Muscle layer of duodenum (tissue), 2 donors: ENCODE measurements around the gene CYBC1.
A peak's percentile ranks its signal among the peaks of the same experiment; 100 is the strongest.

Experiments
- H3K27ac ChIP-seq: one replicate; pipeline ENCODE4 v1.7.0; 2013; ENCODE audit warnings: mild to moderate bottlenecking, low read length
- H3K27me3 ChIP-seq: one replicate; pipeline ENCODE4 v1.7.0; 2013; ENCODE audit warnings: low read depth, mild to moderate bottlenecking, control low read depth, low read length
- H3K36me3 ChIP-seq, 2 donors: one replicate each; pipeline ENCODE4 v1.7.0; 2013; ENCODE audit warnings: low read length in 2 of 2, control low read depth in 1 of 2, mild to moderate bottlenecking in 1 of 2; ENCODE audit not compliant: insufficient read depth in 2 of 2, control insufficient read depth in 1 of 2
- H3K4me1 ChIP-seq, 2 donors: one replicate each; pipeline ENCODE4 v1.7.0; 2013; ENCODE audit warnings: low read length in 2 of 2, mild to moderate bottlenecking in 2 of 2, control low read depth in 1 of 2, moderate library complexity in 1 of 2; ENCODE audit not compliant: insufficient read depth in 2 of 2, control insufficient read depth in 1 of 2
- H3K4me3 ChIP-seq, 2 donors: one replicate each; pipeline ENCODE4 v1.7.0; 2013; ENCODE audit warnings: low read length in 2 of 2, low read depth in 1 of 2, mild to moderate bottlenecking in 1 of 2
- H3K9me3 ChIP-seq, 2 donors: one replicate each; pipeline ENCODE4 v1.7.0; 2013; ENCODE audit warnings: low read length in 2 of 2, control low read depth in 1 of 2, mild to moderate bottlenecking in 1 of 2; ENCODE audit not compliant: control insufficient read depth in 1 of 2
- donor health status: healthy.

Gene CYBC1

GRCh38 chr17:82428546-82428945 is 22.0 kb downstream of the CYBC1 start:
- H3K9me3 ChIP-seq: no peaks in the 10 kb centered on the region
- no peaks in the 10 kb centered on the region for H3K27me3 ChIP-seq
- no peak overlapping the region for H3K27ac ChIP-seq
- peaks cover 0 to 6% of the 10 kb centered on the region in 2 donors for H3K36me3 ChIP-seq
- no peaks in the 10 kb centered on the region for H3K4me1 ChIP-seq
- H3K4me3 ChIP-seq: no peak overlapping the region

GRCh38 chr17:82424863-82425159 is 25.7 kb downstream of the CYBC1 start:
- Histone ChIP-seq H3K4me1 (peaks cover 0 to under 1% of the 10 kb centered on the region in 2 donors), H3K9me3 (peaks cover 0 to 5% of the 10 kb centered on the region in 2 donors), H3K27me3 (no peaks in the 10 kb centered on the region), H3K36me3 (peaks cover 6 to 14% of the 10 kb centered on the region in 2 donors), H3K27ac (no peak overlapping the region), H3K4me3 (no peak overlapping the region)

- Histone ChIP-seq H3K27ac (no peak overlapping the region), H3K4me3 (no peak overlapping the region), H3K27me3 (no peaks in the 10 kb centered on the region), H3K36me3 (peaks cover under 1 to 14% of the 10 kb centered on the region in 2 donors), H3K4me1 (peaks cover 0 to 6% of the 10 kb centered on the region in 2 donors), H3K9me3 (peaks cover 0 to 5% of the 10 kb centered on the region in 2 donors)
Measured at GRCh38 chr17:82424001-82424862, 26.3 kb downstream of the CYBC1 start.

- H3K27me3 ChIP-seq: no peaks in the 10 kb centered on the region
- H3K4me1 ChIP-seq: peaks cover 0 to 24% of the 10 kb centered on the region in 2 donors
- peak overlapping the region; percentile 33 for H3K27ac ChIP-seq
- H3K4me3 ChIP-seq: peak overlapping the region; percentile 81 to 84
- H3K36me3 ChIP-seq: peaks cover 0 to 14% of the 10 kb centered on the region in 2 donors
- peaks cover 0 to 5% of the 10 kb centered on the region in 2 donors for H3K9me3 ChIP-seq
Measured at GRCh38 chr17:82419540-82419939, 31.0 kb downstream of the CYBC1 start.

- peak within 1 kb of the TSS; percentile 33 for H3K27ac ChIP-seq
- H3K4me3 ChIP-seq: peak within 1 kb of the TSS; percentile 81 to 84
- peaks cover 0 to 27% of the 10 kb centered on the region in 2 donors for H3K4me1 ChIP-seq
- H3K27me3 ChIP-seq: no peaks in the 10 kb centered on the region
- peaks cover 0 to 14% of the 10 kb centered on the region in 2 donors for H3K36me3 ChIP-seq
- peaks cover 0 to 5% of the 10 kb centered on the region in 2 donors for H3K9me3 ChIP-seq
Measured at GRCh38 chr17:82418001-82418986, 32.3 kb downstream of the CYBC1 start, which contains the start of the genes HEXD and OGFOD3. Gene HEXD (plus strand): TSS chr17:82418347. CDS start chr17:82419800, 1,453 bp downstream. Gene OGFOD3 (minus strand): TSS chr17:82418586. CDS start chr17:82418485, 101 bp downstream.

- H3K4me1 ChIP-seq: peaks cover 0 to 27% of the 10 kb centered on the region in 2 donors
- H3K27ac ChIP-seq: no peak overlapping the region
- H3K4me3 ChIP-seq: no peak overlapping the region
- H3K9me3 ChIP-seq: no peaks in the 10 kb centered on the region
- H3K36me3 ChIP-seq: peaks cover 0 to 14% of the 10 kb centered on the region in 2 donors
- H3K27me3 ChIP-seq: no peaks in the 10 kb centered on the region
Measured at GRCh38 chr17:82416771-82417170, 33.8 kb downstream of the CYBC1 start.

- Histone ChIP-seq H3K27me3 (no peaks in the 10 kb centered on the region), H3K36me3 (peaks cover 0 to 13% of the 10 kb centered on the region in 2 donors), H3K4me3 (no peak overlapping the region), H3K9me3 (no peaks in the 10 kb centered on the region), H3K4me1 (peaks cover 0 to 27% of the 10 kb centered on the region in 2 donors), H3K27ac (no peak overlapping the region)
Measured at GRCh38 chr17:82416264-82416663, 34.3 kb downstream of the CYBC1 start.

GRCh38 chr17:82415786-82416185 is 34.8 kb downstream of the CYBC1 start:
- H3K36me3 ChIP-seq: peaks cover 0 to 8% of the 10 kb centered on the region in 2 donors
- peaks cover 0 to 27% of the 10 kb centered on the region in 2 donors for H3K4me1 ChIP-seq
- H3K9me3 ChIP-seq: no peaks in the 10 kb centered on the region
- H3K27me3 ChIP-seq: no peaks in the 10 kb centered on the region
- no peak overlapping the region for H3K27ac ChIP-seq
- H3K4me3 ChIP-seq: no peak overlapping the region

- H3K36me3 ChIP-seq: peaks cover 0 to 3% of the 10 kb centered on the region in 2 donors
- H3K27me3 ChIP-seq: no peaks in the 10 kb centered on the region
- H3K4me1 ChIP-seq: peaks cover 0 to 27% of the 10 kb centered on the region in 2 donors
- H3K9me3 ChIP-seq: no peaks in the 10 kb centered on the region
- H3K4me3 ChIP-seq: no peak overlapping the region
- no peak overlapping the region for H3K27ac ChIP-seq
Measured at GRCh38 chr17:82415336-82415735, 35.2 kb downstream of the CYBC1 start.

GRCh38 chr17:82414548-82415281 is 35.8 kb downstream of the CYBC1 start:
- peaks cover 0 to 25% of the 10 kb centered on the region in 2 donors for H3K4me1 ChIP-seq
- H3K4me3 ChIP-seq: no peak overlapping the region
- peaks cover 0 to 3% of the 10 kb centered on the region in 2 donors for H3K36me3 ChIP-seq
- no peak overlapping the region for H3K27ac ChIP-seq
- H3K27me3 ChIP-seq: no peaks in the 10 kb centered on the region
- no peaks in the 10 kb centered on the region for H3K9me3 ChIP-seq
